Thoracic aorta (tissue), 2 donors: ENCODE results near the gene IPO9. TPM values are rescaled to one million over a fixed set of nuclear protein-coding genes. Genes with fewer than 3 reads are reported as not detected.
A peak's percentile ranks its signal among the peaks of the same experiment; 100 is the strongest.

Experiments
- ATAC-seq: fragments of 150-250 bp; one replicate; pipeline ENCODE4 v1.8.0; 2017; ENCODE audit warnings: low read depth; ENCODE audit not compliant: insufficient number of reproducible peaks, low FRiP score
- DNase-seq: peaks from one replicate; pipeline ENCODE4 v3.0.0-alpha.2; 2020; ENCODE audit warnings: low spot score
- H3K27ac ChIP-seq, 2 donors: fragments of 200-600 bp; sonication (generic); 1 replicate in 1 of 2; 2 replicates in 1 of 2; pipeline ENCODE4 v1.5.1; 2016; ENCODE audit warnings: mild to moderate bottlenecking in 2 of 2, moderate library complexity in 2 of 2
- H3K27me3 ChIP-seq: fragments of 200-600 bp; sonication (generic); replicated peaks from 2 replicates; pipeline ENCODE4 v1.6.0; 2016; ENCODE audit warnings: mild to moderate bottlenecking; ENCODE audit not compliant: insufficient read depth
- H3K36me3 ChIP-seq: fragments of 200-600 bp; sonication (generic); one replicate; pipeline ENCODE4 v1.5.1; 2016
- H3K4me1 ChIP-seq, 2 donors: fragments of 200-600 bp; sonication (generic); 1 replicate in 1 of 2; 2 replicates in 1 of 2; pipeline versions ENCODE4 v1.5.1 to v1.6.0; 2016; ENCODE audit warnings: low read depth in 2 of 2, mild to moderate bottlenecking in 1 of 2; ENCODE audit not compliant: control insufficient read depth in 1 of 2
- H3K4me3 ChIP-seq: fragments of 200-600 bp; sonication (generic); 2 replicates; pipeline ENCODE4 v1.5.1; 2016; ENCODE audit warnings: mild to moderate bottlenecking
- H3K9me3 ChIP-seq: fragments of 200-600 bp; sonication (generic); 2 replicates; pipeline ENCODE4 v1.5.1; 2016
- total RNA-seq, 2 donors: library from RNA; depleted of rRNA; stranded (reverse); fragments of >200 nt; gene quantifications; one replicate each; pipeline versions ENCODE4 v1.1.0 to v1.2.3, GENCODE V29; 2016
- TF ChIP-seq, protein P1 (sequence below): fragments of 200-600 bp; sonication (generic); IDR thresholded peaks from one replicate; pipeline ENCODE4 v1.5.1; 2019; ENCODE audit warnings: antibody characterized with exemption

IPO9 gene
- total RNA-seq, 2 donors from 2014 or later: 21.4 to 32.6 TPM

DNA sequence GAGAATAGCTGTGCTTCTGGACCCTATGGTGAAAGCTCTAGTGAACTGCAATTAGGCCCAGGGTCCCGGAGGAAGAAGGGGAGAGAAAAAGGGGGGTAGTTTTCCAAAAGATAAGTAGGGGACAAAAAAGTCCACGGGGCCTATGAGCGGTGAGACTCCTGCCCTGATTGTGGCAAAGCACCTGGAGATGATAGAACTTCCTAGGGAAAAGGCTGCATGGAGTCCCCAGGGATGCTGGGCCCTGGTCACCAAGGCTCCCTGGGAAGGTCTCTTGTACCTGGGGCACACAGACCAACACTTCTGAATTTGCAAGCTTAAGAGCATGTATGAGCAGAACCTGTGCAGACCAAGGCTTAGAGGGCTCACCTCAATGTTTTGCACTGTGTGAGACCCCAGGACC is 54.3 kb downstream of the IPO9 start:
- Histone ChIP-seq H3K4me3 (no peak overlapping the region), H3K9me3 (no peaks in the 10 kb centered on the region), H3K36me3 (no peaks in the 10 kb centered on the region), H3K4me1 (peaks cover 41 to 60% of the 10 kb centered on the region in 2 donors), H3K27me3 (no peaks in the 10 kb centered on the region), H3K27ac (peak overlapping the region; percentile 72 to 79)
- DNase-seq (no peak), ATAC-seq (no peak)
- TF ChIP-seq, protein P1, sequence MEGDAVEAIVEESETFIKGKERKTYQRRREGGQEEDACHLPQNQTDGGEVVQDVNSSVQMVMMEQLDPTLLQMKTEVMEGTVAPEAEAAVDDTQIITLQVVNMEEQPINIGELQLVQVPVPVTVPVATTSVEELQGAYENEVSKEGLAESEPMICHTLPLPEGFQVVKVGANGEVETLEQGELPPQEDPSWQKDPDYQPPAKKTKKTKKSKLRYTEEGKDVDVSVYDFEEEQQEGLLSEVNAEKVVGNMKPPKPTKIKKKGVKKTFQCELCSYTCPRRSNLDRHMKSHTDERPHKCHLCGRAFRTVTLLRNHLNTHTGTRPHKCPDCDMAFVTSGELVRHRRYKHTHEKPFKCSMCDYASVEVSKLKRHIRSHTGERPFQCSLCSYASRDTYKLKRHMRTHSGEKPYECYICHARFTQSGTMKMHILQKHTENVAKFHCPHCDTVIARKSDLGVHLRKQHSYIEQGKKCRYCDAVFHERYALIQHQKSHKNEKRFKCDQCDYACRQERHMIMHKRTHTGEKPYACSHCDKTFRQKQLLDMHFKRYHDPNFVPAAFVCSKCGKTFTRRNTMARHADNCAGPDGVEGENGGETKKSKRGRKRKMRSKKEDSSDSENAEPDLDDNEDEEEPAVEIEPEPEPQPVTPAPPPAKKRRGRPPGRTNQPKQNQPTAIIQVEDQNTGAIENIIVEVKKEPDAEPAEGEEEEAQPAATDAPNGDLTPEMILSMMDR: no peak

DNA sequence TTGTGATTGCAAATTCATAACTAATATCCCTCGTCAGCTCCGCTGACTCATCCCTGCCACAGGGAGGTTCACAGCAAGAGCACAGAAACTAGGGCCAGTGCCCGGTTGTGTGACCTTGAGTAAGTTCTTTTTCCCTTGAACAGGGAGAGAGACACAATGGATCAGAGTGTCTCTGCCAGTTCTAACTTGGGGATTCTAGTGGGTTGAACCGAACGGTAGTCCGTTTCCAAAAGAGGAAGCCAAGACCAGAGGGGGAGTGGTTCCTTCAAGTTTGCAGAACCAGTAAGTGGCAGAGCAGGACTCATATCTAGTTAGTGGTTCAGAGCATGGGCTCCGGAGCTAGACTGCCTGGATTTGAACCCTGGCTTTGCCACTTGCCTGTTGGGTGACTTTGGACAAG is 54.8 kb downstream of the IPO9 start:
- peak overlapping the region; percentile 72 to 79 for H3K27ac ChIP-seq
- no peak for DNase-seq

DNA sequence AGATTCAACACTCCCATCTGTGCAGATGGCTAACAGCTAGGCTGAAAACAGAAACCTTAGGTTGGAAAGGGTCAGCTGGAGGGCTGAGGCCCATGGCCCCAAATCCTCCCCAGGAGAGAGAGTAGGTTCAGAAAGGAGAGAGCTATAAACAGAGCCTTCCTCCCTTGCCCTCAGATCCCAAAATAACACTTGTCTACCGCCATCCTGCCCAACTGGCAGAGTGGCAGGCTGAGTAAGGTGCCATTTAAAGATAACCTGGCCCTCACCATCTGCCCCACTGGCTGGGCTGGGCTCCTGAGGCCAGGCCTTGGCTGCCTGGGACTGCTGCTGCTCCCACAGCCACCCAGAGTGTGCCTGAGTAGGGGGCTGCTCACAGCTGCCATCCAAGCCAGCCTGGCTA is 55.5 kb downstream of the IPO9 start:
- Histone ChIP-seq H3K36me3 (no peaks in the 10 kb centered on the region), H3K4me1 (peaks cover 41 to 56% of the 10 kb centered on the region in 2 donors), H3K27ac (peak overlapping the region; percentile 72 to 79), H3K27me3 (no peaks in the 10 kb centered on the region), H3K4me3 (no peak overlapping the region), H3K9me3 (no peaks in the 10 kb centered on the region)
- DNase-seq (no peak), ATAC-seq (no peak)
- TF ChIP-seq, protein P1: no peak

More for the DNA sequence above, 54.8 kb downstream of the IPO9 start:
- Histone ChIP-seq H3K9me3 (no peaks in the 10 kb centered on the region), H3K4me3 (no peak overlapping the region), H3K36me3 (no peaks in the 10 kb centered on the region), H3K27me3 (no peaks in the 10 kb centered on the region), H3K4me1 (peaks cover 41 to 56% of the 10 kb centered on the region in 2 donors)
- ATAC-seq: no peak
- TF ChIP-seq, protein P1: no peak

- H3K36me3 ChIP-seq: no peaks in the 10 kb centered on the region
- no peak for DNase-seq
- H3K4me3 ChIP-seq: no peak overlapping the region
- TF ChIP-seq, protein P1: no peak
- no peaks in the 10 kb centered on the region for H3K27me3 ChIP-seq
- peaks cover 46 to 66% of the 10 kb centered on the region in 2 donors for H3K4me1 ChIP-seq
- H3K27ac ChIP-seq: peak overlapping the region; percentile 72 to 79
- no peaks in the 10 kb centered on the region for H3K9me3 ChIP-seq
- no peak for ATAC-seq
Measured at GRCh38 chr1:201885531-201886075, 56.6 kb downstream of the IPO9 start.

DNA sequence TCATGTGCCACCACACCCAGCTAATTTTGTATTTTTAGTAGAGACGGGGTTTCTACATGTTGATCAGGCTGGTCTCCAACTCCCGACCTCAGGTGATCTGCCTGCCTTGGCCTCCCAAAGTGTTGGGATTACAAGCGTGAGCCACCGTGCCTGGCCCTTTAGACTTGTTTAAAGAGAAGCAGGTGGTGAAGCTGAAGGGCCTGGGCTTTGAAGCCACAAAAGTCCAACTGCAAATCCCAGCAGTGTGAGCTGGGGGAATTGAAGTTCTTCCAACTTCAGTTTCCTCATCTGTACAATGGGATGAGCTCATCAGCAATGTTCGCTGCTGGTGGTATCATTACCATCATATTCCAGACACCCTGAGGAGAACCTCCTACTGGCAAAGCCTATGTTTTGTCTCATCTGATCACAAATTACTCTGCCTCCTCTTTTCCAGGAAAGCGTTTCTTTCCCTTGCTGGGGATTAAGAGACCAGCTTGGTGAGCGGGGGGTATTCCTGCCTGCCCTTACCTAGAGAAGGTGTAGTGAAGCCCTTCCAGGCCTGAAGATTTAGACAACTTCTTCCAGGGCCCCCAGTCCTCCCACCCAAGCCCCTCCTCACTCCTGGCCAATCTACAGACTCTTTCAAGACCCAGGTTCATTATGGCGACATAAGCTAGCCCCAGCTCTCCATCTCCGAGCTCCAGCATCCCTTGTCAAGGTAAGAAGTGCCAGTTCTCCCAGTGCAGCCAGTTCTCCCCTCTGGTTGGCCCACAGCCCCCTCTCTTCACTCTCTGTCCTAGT is 57.3 kb downstream of the IPO9 start:
- peaks cover 46 to 73% of the 10 kb centered on the region in 2 donors for H3K4me1 ChIP-seq
- no peaks in the 10 kb centered on the region for H3K9me3 ChIP-seq
- H3K36me3 ChIP-seq: no peaks in the 10 kb centered on the region
- H3K4me3 ChIP-seq: no peak overlapping the region
- TF ChIP-seq, protein P1: no peak
- ATAC-seq (no peak), DNase-seq (no peak)
- H3K27ac ChIP-seq: peak overlapping the region; percentile 72 to 79
- H3K27me3 ChIP-seq: no peaks in the 10 kb centered on the region
